AG09309 (cell line): ENCODE measurements around the gene ZFYVE1.
"Not testable (repeated sequence)": the region's sequence is repeated elsewhere in the genome, so short reads cannot be mapped to it uniquely, and the experiment has no call there.

Source experiments
- DNase-seq: peaks from one replicate; pipeline ENCODE4 v3.0.0-alpha.2; 2010; ENCODE audit warnings: low read depth
- H3K4me3 ChIP-seq: 2 replicates; pipeline ENCODE4 v1.5.1; 2011; ENCODE audit warnings: mild to moderate bottlenecking, low read depth, low read length, moderate library complexity; ENCODE audit not compliant: control insufficient read depth
- CTCF ChIP-seq: IDR thresholded peaks from 2 replicates; pipeline ENCODE4 v1.5.1; 2011; ENCODE audit warnings: mild to moderate bottlenecking, low read depth, low read length, inconsistent platforms; ENCODE audit not compliant: insufficient read depth, control insufficient read depth; ENCODE audit errors: missing control alignments

ZFYVE1 gene

DNA sequence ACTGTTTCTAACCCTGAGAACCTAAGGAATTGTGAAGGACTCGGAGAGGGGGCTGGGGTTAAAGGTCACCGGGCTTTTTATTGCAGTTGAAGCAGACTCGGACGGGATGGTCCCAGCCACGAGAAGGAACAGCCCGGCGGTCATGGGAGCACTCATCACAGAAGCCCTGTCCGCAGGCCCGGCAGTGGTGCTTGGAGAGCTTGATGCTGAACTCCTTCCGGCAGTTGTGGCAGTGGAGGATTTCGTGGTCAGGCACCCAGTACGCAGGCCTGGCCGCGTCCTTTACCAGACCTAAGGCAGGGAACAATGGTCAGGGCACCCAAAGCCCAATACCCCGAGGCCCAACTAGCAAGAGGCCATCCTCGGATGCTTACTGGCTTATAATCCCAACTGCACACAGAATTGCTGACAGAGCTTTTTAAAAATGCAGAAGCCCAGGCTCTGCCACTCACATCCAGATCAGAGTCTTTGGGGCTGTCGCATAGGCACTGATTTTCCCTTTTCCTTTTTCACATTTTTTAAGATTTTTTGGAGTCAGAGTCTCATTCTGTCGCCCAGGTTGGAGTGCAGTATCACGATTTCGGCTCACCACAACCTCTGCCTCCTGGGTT lies 56.0 kb downstream of the ZFYVE1 start:
- H3K4me3 ChIP-seq, result no peak overlapping the region
- no peak for TF ChIP-seq CTCF
- DNase-seq, result no peak

DNA sequence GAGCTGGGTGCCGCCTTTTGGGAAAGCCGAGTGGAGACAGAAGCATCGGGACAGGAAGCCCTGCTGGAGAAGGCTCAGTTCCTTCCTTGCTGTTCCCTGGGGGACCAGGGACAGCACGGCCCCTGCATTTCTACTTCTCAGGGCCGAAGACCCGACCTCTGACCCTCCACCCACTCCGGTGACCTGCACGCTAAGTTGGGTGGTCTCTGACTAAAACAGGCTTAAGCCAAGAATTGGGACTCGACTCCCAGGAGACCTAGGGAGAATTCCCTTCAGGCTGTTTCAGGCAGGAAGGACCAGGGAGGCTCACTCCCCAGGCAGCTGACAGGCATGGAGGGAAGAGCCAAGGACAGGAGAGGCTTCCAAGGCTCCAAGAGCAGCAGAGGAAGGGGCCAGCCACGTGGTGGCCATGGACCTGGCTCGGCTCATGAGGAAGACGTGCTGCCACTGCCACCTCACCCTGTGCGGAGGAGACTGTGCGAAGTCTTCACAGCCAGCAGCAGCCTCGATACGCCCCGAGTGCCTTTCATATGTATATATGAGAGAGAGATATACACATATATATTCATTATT lies 56.8 kb downstream of the ZFYVE1 start:
- no peak for TF ChIP-seq CTCF
- DNase-seq, result no peak
- H3K4me3 ChIP-seq, result no peak overlapping the region

GRCh38 chr14:72968316-72968715 lies 58.6 kb downstream of the ZFYVE1 start:
- DNase-seq, result no peak
- H3K4me3 ChIP-seq, result no peak overlapping the region
- no peak for TF ChIP-seq CTCF

DNA sequence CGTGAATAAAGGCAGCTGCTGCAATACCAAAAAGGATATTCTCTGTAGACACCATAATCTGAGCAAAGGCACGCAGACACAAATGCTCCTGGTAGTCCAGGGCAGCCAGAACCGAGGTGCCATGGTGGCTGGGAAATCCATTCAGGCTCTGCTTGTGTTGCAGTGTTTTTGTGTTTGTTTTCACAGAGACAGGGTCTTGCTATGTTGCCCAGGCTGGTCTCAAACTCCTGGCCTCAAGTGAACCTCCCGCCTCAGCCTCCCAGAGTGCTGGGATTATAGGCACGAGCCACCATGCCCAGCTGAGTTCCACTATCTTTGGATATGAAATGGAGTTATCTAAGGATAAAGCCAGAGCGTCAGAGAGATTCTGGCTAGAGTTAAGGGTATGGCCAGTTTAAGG lies 60.9 kb downstream of the ZFYVE1 start:
- TF ChIP-seq CTCF, result no peak
- no peak overlapping the region for H3K4me3 ChIP-seq
- DNase-seq, result no peak

- H3K4me3 ChIP-seq, result no peak overlapping the region
- DNase-seq, result no peak
- no peak for TF ChIP-seq CTCF
Observed at GRCh38 chr14:72965249-72965648, 61.7 kb downstream of the ZFYVE1 start.

DNA sequence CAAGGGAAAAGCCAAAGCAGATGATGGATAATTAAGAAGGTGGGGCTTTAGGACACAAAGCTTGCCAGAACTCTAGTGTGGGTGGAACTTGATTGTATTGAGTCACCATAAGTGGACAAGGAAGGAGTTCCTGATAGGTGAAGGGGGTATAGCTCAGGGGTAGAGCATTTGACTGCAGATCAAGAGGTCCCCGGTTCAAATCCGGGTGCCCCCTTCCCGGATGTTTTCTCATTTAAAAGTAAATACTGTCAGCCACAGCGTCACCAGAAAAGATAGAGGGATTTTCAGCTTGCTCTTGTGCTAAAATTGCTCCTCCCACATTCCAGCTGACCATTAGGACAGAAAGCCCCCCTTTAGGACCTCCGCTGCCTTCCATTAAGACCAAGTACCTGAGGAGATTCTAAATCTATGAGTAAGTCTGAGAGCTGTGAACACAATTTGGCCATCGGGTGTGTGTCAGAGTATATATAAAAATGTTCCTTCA lies 64.0 kb downstream of the ZFYVE1 start:
- peak; percentile 52 for DNase-seq
- no peak overlapping the region for H3K4me3 ChIP-seq
- TF ChIP-seq CTCF, result no peak

GRCh38 chr14:72962336-72962754 lies 64.6 kb downstream of the ZFYVE1 start:
- not testable (repeated sequence) for DNase-seq, H3K4me3 ChIP-seq
